Caco-2 (cell line): Measurements from ENCODE around the gene RRP12. TPM values are rescaled to one million over a fixed set of nuclear protein-coding genes. Genes with fewer than 3 reads are reported as not detected.

Source experiments
- BruUV-seq: library from RNA; stranded (reverse); fragments of 400-500 nt; replicated peaks from 2 replicates; lab custom pipeline; 2021; lab: Mats Ljungman, UMichigan
- CTCF ChIA-PET: fragments of 300-600 bp; sonication (Branson Sonifier 250); formaldehyde crosslinking; loops from one replicate; lab custom pipeline; 2022; ENCODE audit warnings: antibody characterized with exemption; lab: Charles Lee
- POLR2A ChIA-PET: fragments of 300-600 bp; sonication (Branson Sonifier 250); formaldehyde crosslinking; loops from one replicate; lab custom pipeline; 2022; ENCODE audit warnings: antibody characterized with exemption; lab: Charles Lee
- DNase-seq, 2 experiments: peaks; one replicate each; pipeline versions ENCODE4 v3.0.0 to v3.0.0-alpha.2; 2020 to 2022
- H3K27me3 ChIP-seq: replicated peaks from 2 replicates; pipeline ENCODE4 v1.6.0; 2011; ENCODE audit warnings: low read length; ENCODE audit not compliant: control insufficient read depth, insufficient read depth
- H3K36me3 ChIP-seq: 2 replicates; pipeline ENCODE4 v1.5.1; 2011; ENCODE audit warnings: low read length; ENCODE audit not compliant: control insufficient read depth, insufficient read depth
- H3K4me1 ChIP-seq: fragments of 250-450 bp; sonication (Bioruptor Pico); 2 replicates; pipeline ENCODE4 v1.5.1; 2020; ENCODE audit warnings: mild to moderate bottlenecking
- H3K4me3 ChIP-seq: 2 replicates; pipeline ENCODE4 v1.5.1; 2011; ENCODE audit warnings: low read depth, mild to moderate bottlenecking, control low read depth, low read length
- H3K9me3 ChIP-seq: fragments of 250-450 bp; sonication (Bioruptor Pico); 2 replicates; pipeline ENCODE4 v1.5.1; 2020; ENCODE audit warnings: mild to moderate bottlenecking, moderate library complexity
- H3K27ac Mint-ChIP-seq: one replicate; pipeline ENCODE4 v1.8.0; 2022; ENCODE audit warnings: mixed read lengths; ENCODE audit not compliant: unreplicated experiment
- H3K27me3 Mint-ChIP-seq: one replicate; pipeline ENCODE4 v1.8.0; 2022; ENCODE audit warnings: mixed read lengths; ENCODE audit not compliant: insufficient read depth, unreplicated experiment
- H3K36me3 Mint-ChIP-seq: one replicate; pipeline ENCODE4 v1.8.0; 2022; ENCODE audit warnings: mild to moderate bottlenecking, mixed read lengths; ENCODE audit not compliant: insufficient read depth, unreplicated experiment
- H3K4me1 Mint-ChIP-seq: one replicate; pipeline ENCODE4 v1.8.0; 2022; ENCODE audit warnings: low read depth, mixed read lengths; ENCODE audit not compliant: unreplicated experiment
- H3K4me3 Mint-ChIP-seq: one replicate; pipeline ENCODE4 v1.8.0; 2022; ENCODE audit warnings: mild to moderate bottlenecking, moderate library complexity, mixed read lengths; ENCODE audit not compliant: unreplicated experiment
- H3K9me3 Mint-ChIP-seq: one replicate; pipeline ENCODE4 v1.8.0; 2022; ENCODE audit warnings: mixed read lengths; ENCODE audit not compliant: unreplicated experiment
- CTCF ChIP-seq, 2 experiments: fragments of 200-600 bp in 1 of 2; IDR thresholded peaks; 1 replicate in 1 of 2; 2 replicates in 1 of 2; pipeline versions ENCODE4 v1.5.1 to v1.8.0; 2011 to 2022; ENCODE audit warnings: antibody characterized with exemption in 1 of 2, control low read depth in 1 of 2, inconsistent platforms in 1 of 2, low read depth in 1 of 2, low read length in 1 of 2, mild to moderate bottlenecking in 1 of 2, moderate library complexity in 1 of 2; ENCODE audit not compliant: insufficient read depth in 1 of 2, severe bottlenecking in 1 of 2, unreplicated experiment in 1 of 2
- intact Hi-C: fragments of 100-400 bp; cut with micrococcal nuclease; formaldehyde crosslinking; loops from one replicate; pipeline ENCODE4 v1.10.0; 2022; ENCODE audit not compliant: unreplicated experiment
- total RNA-seq: library from RNA; stranded (reverse); gene quantifications from 2 replicates; pipeline ENCODE4 v1.2.3, GENCODE V29; 2022

Gene RRP12
- total RNA-seq, 1 experiment from 2014 or later, result 69.3 TPM

- Histone ChIP-seq H3K4me3 (peak within 1 kb of the TSS; percentile 94), H3K36me3 (no peaks in the 10 kb centered on the region), H3K27me3 (no peaks in the 10 kb centered on the region), H3K4me1 (peaks cover 4% of the 10 kb centered on the region), H3K9me3 (no peaks in the 10 kb centered on the region)
- peaks cover 3% of the 10 kb centered on the region for H3K27me3 Mint-ChIP-seq
- DNase-seq, result peak; percentile 89 to 92
- intact Hi-C loops, result loop anchor here (1.0 to 2.0 kb wide), 2 partner anchors 16 to 27 kb away; partner anchors contain the start of genes ARHGAP19 and FRAT2
- peak within 1 kb of the TSS; percentile 86 for H3K4me3 Mint-ChIP-seq
- no peaks in the 10 kb centered on the region for H3K9me3 Mint-ChIP-seq
- no peak for TF ChIP-seq CTCF (IDR thresholded peaks at IDR 0.05; ENCODE audit: insufficient read depth in 1 of 2, low read depth in 1 of 2, low read length in 1 of 2, severe bottlenecking in 1 of 2, unreplicated experiment in 1 of 2)
- H3K27ac Mint-ChIP-seq, result peak within 1 kb of the TSS; percentile 99
- peaks cover 7% of the 10 kb centered on the region for H3K4me1 Mint-ChIP-seq
- peaks cover 11% of the 10 kb centered on the region for H3K36me3 Mint-ChIP-seq
- POLR2A ChIA-PET, result interaction anchor here (1.0 kb wide), 2 partner anchors 9 to 27 kb away, joined by 3 to 4 read pairs; partner anchors contain the start of gene ARHGAP19
- CTCF ChIA-PET, result interaction anchor here (0.7 kb wide), 1 partner anchor 943 kb away, joined by 3 read pairs; no protein-coding TSS in a partner anchor
- BruUV-seq, result no TSS peak
Measured at GRCh38 chr10:97318772-97319651, 82.1 kb downstream of the RRP12 start, which contains the start of gene FRAT1. TSS of gene FRAT1 (plus strand) at chr10:97319271. CDS start at chr10:97319454, 183 bp downstream.

GRCh38 chr10:97314671-97315070 is 86.5 kb downstream of the RRP12 start:
- peaks cover 6% of the 10 kb centered on the region for H3K36me3 Mint-ChIP-seq
- ChIA-PET CTCF (no interaction called here), POLR2A (no interaction called here)
- no peak overlapping the region for H3K4me3 Mint-ChIP-seq
- peaks cover 7% of the 10 kb centered on the region for H3K4me1 Mint-ChIP-seq
- no peaks in the 10 kb centered on the region for H3K9me3 Mint-ChIP-seq
- Histone ChIP-seq H3K27me3 (no peaks in the 10 kb centered on the region), H3K36me3 (no peaks in the 10 kb centered on the region), H3K4me1 (no peaks in the 10 kb centered on the region; the same call in 1 of the 2 replicates), H3K9me3 (no peaks in the 10 kb centered on the region), H3K4me3 (no peak overlapping the region)
- intact Hi-C loops, result no loop called here
- H3K27me3 Mint-ChIP-seq, result no peaks in the 10 kb centered on the region
- no peak overlapping the region for H3K27ac Mint-ChIP-seq
- DNase-seq, result no peak
- BruUV-seq, result no TSS peak
- TF ChIP-seq CTCF (IDR thresholded peaks at IDR 0.05; ENCODE audit: insufficient read depth in 1 of 2, low read depth in 1 of 2, low read length in 1 of 2, severe bottlenecking in 1 of 2, unreplicated experiment in 1 of 2), result no peak

- Histone ChIP-seq H3K4me1 (no peaks in the 10 kb centered on the region), H3K4me3 (no peak overlapping the region), H3K27me3 (no peaks in the 10 kb centered on the region), H3K36me3 (no peaks in the 10 kb centered on the region), H3K9me3 (no peaks in the 10 kb centered on the region)
- H3K9me3 Mint-ChIP-seq, result no peaks in the 10 kb centered on the region
- H3K27ac Mint-ChIP-seq, result no peak overlapping the region
- ChIA-PET POLR2A (no interaction called here), CTCF (interaction anchor here (0.6 kb wide), 1 partner anchor 564 kb away, joined by 4 read pairs; no protein-coding TSS in a partner anchor)
- intact Hi-C loops, result no loop called here
- DNase-seq, result no peak
- no peaks in the 10 kb centered on the region for H3K36me3 Mint-ChIP-seq
- no TSS peak for BruUV-seq
- no peaks in the 10 kb centered on the region for H3K27me3 Mint-ChIP-seq
- TF ChIP-seq CTCF (IDR thresholded peaks at IDR 0.05; ENCODE audit: insufficient read depth in 1 of 2, low read depth in 1 of 2, low read length in 1 of 2, severe bottlenecking in 1 of 2, unreplicated experiment in 1 of 2), result no peak
- no peak overlapping the region for H3K4me3 Mint-ChIP-seq
- no peaks in the 10 kb centered on the region for H3K4me1 Mint-ChIP-seq
Measured at GRCh38 chr10:97312897-97313296, 88.2 kb downstream of the RRP12 start.
